Cardiac muscle cell (in vitro differentiated cells and primary cell): ENCODE data around the gene GPRC6A. TPM values are rescaled to one million over a fixed set of nuclear protein-coding genes. Genes with fewer than 3 reads are reported as not detected.

Source experiments
- DNase-seq, 2 donors: peaks; one replicate each; pipeline versions ENCODE4 v3.0.0 to v3.0.0-alpha.2; 2010 to 2017; ENCODE audit warnings: low read depth in 1 of 2, low spot score in 1 of 2
- H3K27ac ChIP-seq: fragments of 200-600 bp; sonication (generic); 2 replicates; pipeline ENCODE4 v1.5.1; 2016
- H3K27me3 ChIP-seq: fragments of 200-600 bp; sonication (generic); 2 replicates; pipeline ENCODE4 v1.6.0; 2016; ENCODE audit warnings: control low read depth
- H3K36me3 ChIP-seq: fragments of 200-600 bp; sonication (generic); 2 replicates; pipeline ENCODE4 v1.5.1; 2016; ENCODE audit warnings: control low read depth
- H3K4me1 ChIP-seq: fragments of 200-600 bp; sonication (generic); 2 replicates; pipeline ENCODE4 v1.8.1; 2017; ENCODE audit warnings: low read depth, mild to moderate bottlenecking, mixed run types
- H3K4me3 ChIP-seq: fragments of 200-600 bp; sonication (generic); 2 replicates; pipeline ENCODE4 v1.5.1; 2016; ENCODE audit warnings: mild to moderate bottlenecking
- H3K9me3 ChIP-seq: fragments of 200-600 bp; sonication (generic); 2 replicates; pipeline ENCODE4 v1.5.1; 2017; ENCODE audit warnings: low read depth, mild to moderate bottlenecking, control low read depth
- polyA plus RNA-seq: library from polyadenylated mRNA; unstranded; fragments of >200 nt; fragmentation: Nextera tagmentation; extraction: Ambion mirVana; gene quantifications from 2 replicates; pipeline ENCODE4 v1.2.1, GENCODE V29; 2016
- total RNA-seq: library from RNA; depleted of rRNA; stranded (reverse); fragments of >200 nt; gene quantifications from 2 replicates; pipeline ENCODE4 v1.2.3, GENCODE V29; 2016
- TF ChIP-seq, protein P1 (sequence below): IDR thresholded peaks from 2 replicates; pipeline ENCODE4 v1.5.1; 2012; ENCODE audit warnings: low read depth, mild to moderate bottlenecking, low read length

GPRC6A gene
- total and polyA plus RNA-seq, 2 experiments from 2014 or later: not detected

DNA sequence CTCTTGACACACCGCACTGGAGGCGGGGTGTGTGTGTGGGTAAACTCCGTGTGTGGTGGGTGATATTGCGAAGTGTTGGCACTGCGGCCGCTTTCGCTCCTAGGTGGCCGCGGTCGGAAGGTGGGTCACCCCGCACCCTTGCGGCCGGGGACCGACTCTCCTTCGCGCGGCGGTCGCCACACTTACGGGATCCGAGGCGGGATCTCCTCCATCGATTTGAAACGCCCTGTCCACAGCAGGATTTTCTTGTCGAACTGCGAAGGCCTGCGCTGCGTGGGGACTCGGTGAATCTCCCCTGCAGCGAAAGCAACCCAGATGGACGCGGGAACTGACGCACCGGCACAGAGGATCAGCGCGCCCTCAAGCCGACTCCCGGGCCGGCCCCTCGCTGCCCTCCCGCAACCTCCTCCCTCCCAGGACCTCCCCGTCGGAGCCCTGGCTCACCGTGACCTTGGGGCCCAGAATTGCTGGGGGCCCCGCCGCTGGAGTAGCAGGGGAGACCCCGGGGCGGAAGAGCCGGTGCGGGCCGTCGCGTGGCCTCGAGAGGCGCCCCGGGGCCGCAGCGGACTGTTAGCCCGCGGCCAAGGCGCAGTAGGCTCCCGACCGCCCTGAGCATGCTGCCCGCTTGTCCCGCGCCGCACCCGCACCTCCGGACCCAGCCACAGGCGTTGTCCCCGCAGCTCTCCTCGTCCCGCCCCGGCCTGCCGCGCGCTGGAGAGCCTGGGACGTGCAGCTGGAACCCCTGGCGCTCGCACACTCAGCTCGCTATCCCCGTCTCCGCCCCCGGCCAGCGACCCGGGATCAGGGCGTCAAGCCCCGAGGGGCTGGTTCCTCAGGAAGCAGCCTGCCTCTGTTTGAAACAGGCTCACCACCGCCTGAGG, 63.7 kb downstream of the GPRC6A start, which contains the start of gene FAM162B:
TSS of gene FAM162B (minus strand) at position 759 of the 881 bp plus-strand sequence. CDS start at position 616, 143 bp downstream.
- no peak within 1 kb of the TSS for H3K27ac ChIP-seq
- peak; percentile 34 to 58 for DNase-seq
- H3K4me3 ChIP-seq: peak within 1 kb of the TSS; percentile 38
- TF ChIP-seq, protein P1, sequence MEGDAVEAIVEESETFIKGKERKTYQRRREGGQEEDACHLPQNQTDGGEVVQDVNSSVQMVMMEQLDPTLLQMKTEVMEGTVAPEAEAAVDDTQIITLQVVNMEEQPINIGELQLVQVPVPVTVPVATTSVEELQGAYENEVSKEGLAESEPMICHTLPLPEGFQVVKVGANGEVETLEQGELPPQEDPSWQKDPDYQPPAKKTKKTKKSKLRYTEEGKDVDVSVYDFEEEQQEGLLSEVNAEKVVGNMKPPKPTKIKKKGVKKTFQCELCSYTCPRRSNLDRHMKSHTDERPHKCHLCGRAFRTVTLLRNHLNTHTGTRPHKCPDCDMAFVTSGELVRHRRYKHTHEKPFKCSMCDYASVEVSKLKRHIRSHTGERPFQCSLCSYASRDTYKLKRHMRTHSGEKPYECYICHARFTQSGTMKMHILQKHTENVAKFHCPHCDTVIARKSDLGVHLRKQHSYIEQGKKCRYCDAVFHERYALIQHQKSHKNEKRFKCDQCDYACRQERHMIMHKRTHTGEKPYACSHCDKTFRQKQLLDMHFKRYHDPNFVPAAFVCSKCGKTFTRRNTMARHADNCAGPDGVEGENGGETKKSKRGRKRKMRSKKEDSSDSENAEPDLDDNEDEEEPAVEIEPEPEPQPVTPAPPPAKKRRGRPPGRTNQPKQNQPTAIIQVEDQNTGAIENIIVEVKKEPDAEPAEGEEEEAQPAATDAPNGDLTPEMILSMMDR: no peak
- H3K27me3 ChIP-seq: peaks cover 49% of the 10 kb centered on the region
- no peaks in the 10 kb centered on the region for H3K4me1 ChIP-seq
- H3K36me3 ChIP-seq: no peaks in the 10 kb centered on the region
- H3K9me3 ChIP-seq: no peaks in the 10 kb centered on the region

DNA sequence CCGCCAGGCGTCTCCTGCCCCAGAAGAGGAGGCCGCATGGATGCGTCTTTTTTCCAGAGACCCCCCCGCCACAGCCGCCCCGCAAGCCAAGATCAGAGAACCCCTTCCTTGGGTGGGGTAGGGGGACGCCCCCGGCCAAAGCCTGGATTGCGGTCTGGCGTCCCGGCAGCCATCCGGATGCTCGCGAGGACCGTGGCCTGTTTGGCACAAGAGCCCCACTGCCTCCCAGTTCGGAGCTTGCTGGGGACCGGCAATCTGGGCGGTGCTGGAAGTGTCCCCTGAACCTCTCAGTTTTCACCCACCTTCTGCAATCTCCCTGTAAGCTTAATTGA, 64.3 kb downstream of the GPRC6A start:
- peak in 1 of 2 donors; percentile 15 for DNase-seq
- Histone ChIP-seq H3K27me3 (peaks cover 49% of the 10 kb centered on the region), H3K4me3 (peak overlapping the region; percentile 38), H3K4me1 (no peaks in the 10 kb centered on the region), H3K27ac (no peak overlapping the region), H3K9me3 (no peaks in the 10 kb centered on the region), H3K36me3 (no peaks in the 10 kb centered on the region)
- TF ChIP-seq, protein P1: no peak

DNA sequence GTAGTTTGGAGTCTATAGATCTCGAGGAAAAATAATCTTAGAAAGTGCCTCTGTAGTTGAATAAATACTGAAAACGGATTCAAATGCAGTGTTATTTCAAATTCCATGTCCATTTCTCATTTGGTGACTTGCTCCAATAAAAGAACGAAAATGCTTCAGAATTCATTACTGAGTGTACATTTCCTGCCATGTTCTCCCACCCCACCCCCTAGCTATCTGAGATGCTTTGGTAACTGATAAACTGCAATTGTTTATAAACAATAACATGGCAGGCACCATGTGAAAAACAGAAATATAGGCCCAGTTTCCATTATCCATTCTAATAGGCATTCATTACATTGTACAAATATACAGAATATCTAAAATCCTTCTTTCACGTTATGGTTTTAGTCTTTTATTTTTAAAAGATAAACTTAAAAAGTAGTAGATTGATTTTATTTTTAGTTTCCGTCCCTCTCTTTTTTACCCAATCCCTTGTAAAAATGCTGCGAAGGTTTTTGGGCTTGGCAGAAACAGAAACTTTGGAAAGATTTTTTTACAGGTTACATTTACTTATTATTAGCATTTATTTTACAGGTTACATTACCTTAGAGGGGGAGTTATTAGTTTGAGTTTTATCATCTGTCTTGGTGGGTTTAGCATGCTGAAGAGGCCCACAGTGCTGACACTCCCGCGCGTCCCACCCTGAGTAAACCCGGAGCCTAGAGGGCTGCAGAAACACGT, 64.8 kb downstream of the GPRC6A start:
- peaks cover 49% of the 10 kb centered on the region for H3K27me3 ChIP-seq
- H3K36me3 ChIP-seq: no peaks in the 10 kb centered on the region

DNA sequence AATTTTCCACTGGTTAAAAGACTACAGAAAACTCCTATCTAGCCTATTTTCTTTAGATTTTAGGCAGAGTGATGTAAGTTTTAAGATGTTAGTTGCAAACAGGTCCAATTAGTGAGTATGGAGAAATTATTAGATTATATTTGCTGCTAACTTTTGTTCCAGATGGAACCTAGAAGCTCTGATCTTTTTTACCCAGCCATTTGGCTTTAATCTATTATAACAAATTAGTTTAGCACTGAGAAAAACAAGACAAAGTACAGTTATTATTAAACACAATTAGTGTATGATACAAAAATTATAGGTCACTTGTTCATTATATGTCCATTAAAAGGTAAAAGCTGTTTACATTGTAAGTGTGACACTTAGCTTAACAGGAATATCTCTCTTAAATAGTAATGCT, 65.8 kb downstream of the GPRC6A start:
- Histone ChIP-seq H3K4me1 (no peaks in the 10 kb centered on the region), H3K4me3 (no peak overlapping the region), H3K36me3 (no peaks in the 10 kb centered on the region), H3K27me3 (peaks cover 49% of the 10 kb centered on the region), H3K9me3 (no peaks in the 10 kb centered on the region), H3K27ac (no peak overlapping the region)
- no peak for DNase-seq
- TF ChIP-seq, protein P1: no peak

More for the DNA sequence above, 64.8 kb downstream of the GPRC6A start:
- Histone ChIP-seq H3K4me1 (no peaks in the 10 kb centered on the region), H3K27ac (no peak overlapping the region), H3K4me3 (no peak overlapping the region), H3K9me3 (no peaks in the 10 kb centered on the region)
- no peak for DNase-seq
- TF ChIP-seq, protein P1: no peak

DNA sequence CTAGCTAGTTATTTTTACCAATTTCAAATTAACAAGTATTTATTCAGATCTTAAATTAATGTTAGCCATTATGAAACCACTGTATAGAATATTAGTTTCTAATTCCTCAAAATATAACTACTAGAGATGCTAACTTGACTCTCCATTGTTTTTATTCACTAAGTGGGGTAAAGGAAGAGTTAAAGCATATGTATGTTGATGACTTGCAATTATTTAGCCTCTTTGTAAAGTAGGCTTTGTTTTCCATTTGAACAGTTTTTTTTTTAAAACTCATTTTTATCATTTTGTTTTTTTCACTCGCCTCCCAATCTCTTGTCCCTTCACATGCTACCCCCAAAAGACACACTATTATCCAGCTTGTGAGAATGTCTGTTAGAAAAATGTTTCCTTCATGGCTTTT, 66.6 kb downstream of the GPRC6A start:
- no peak overlapping the region for H3K27ac ChIP-seq
- H3K36me3 ChIP-seq: no peaks in the 10 kb centered on the region
- DNase-seq: no peak
- no peaks in the 10 kb centered on the region for H3K4me1 ChIP-seq
- H3K4me3 ChIP-seq: no peak overlapping the region
- H3K27me3 ChIP-seq: peaks cover 47% of the 10 kb centered on the region
- no peaks in the 10 kb centered on the region for H3K9me3 ChIP-seq
- TF ChIP-seq, protein P1: no peak
